ENCODE results near the gene ALAS2.

GRCh38 chrX:54964766-54965497 lies 65.8 kb downstream of the ALAS2 start:
- TF ChIP-seq MAX (IDR thresholded peaks at IDR 0.05; ENCODE audit: low read depth, low read length) (no peak), POLR2A (IDR thresholded peaks at IDR 0.05; ENCODE audit: extremely low read depth, insufficient read length) (no peak), CTCF (IDR thresholded peaks at IDR 0.05; ENCODE audit: low read depth, low read length) (no peak)
